Right atrium auricular region (tissue), 2 donors: ENCODE data around the gene PYGO2. TPM values are rescaled to one million over a fixed set of nuclear protein-coding genes. Genes with fewer than 3 reads are reported as not detected.
A peak's percentile ranks its signal among the peaks of the same experiment; 100 is the strongest.

Experiments used
- DNase-seq: peaks from one replicate; pipeline ENCODE4 v3.0.0-alpha.2; 2019; ENCODE audit warnings: low spot score
- H3K27ac ChIP-seq, 2 donors: fragments of 200-600 bp; sonication (generic); 1 replicate in 1 of 2; 2 replicates in 1 of 2; pipeline ENCODE4 v1.5.1; 2016 to 2019
- H3K27me3 ChIP-seq, 2 donors: fragments of 200-600 bp; sonication (generic); one replicate each; pipeline versions ENCODE4 v1.5.1 to v1.6.0; 2017 to 2019
- H3K36me3 ChIP-seq: fragments of 200-600 bp; sonication (generic); one replicate; pipeline ENCODE4 v1.5.1; 2016
- H3K4me1 ChIP-seq, 2 donors: fragments of 200-600 bp; sonication (generic); one replicate each; pipeline versions ENCODE4 v1.5.1 to v1.6.0; 2017 to 2019
- H3K4me3 ChIP-seq, 2 donors: fragments of 200-600 bp; sonication (generic); 1 replicate in 1 of 2; 2 replicates in 1 of 2; pipeline ENCODE4 v1.5.1; 2017 to 2019; ENCODE audit warnings: mild to moderate bottlenecking in 1 of 2, moderate library complexity in 1 of 2
- H3K9me3 ChIP-seq, 2 donors: fragments of 200-600 bp; sonication (generic); one replicate each; pipeline ENCODE4 v1.5.1; 2019
- CTCF ChIP-seq, 2 donors: fragments of 200-600 bp; sonication (generic); IDR thresholded peaks; one replicate each; pipeline ENCODE4 v1.5.1; 2019; ENCODE audit warnings: antibody characterized with exemption in 2 of 2
- total RNA-seq, 2 donors: library from RNA; depleted of rRNA; stranded (reverse); fragments of >200 nt; gene quantifications; one replicate each; pipeline ENCODE4 v1.1.0, GENCODE V29; 2016

The PYGO2 gene
- total RNA-seq, 2 donors from 2014 or later: 13.9 to 18.4 TPM

DNA sequence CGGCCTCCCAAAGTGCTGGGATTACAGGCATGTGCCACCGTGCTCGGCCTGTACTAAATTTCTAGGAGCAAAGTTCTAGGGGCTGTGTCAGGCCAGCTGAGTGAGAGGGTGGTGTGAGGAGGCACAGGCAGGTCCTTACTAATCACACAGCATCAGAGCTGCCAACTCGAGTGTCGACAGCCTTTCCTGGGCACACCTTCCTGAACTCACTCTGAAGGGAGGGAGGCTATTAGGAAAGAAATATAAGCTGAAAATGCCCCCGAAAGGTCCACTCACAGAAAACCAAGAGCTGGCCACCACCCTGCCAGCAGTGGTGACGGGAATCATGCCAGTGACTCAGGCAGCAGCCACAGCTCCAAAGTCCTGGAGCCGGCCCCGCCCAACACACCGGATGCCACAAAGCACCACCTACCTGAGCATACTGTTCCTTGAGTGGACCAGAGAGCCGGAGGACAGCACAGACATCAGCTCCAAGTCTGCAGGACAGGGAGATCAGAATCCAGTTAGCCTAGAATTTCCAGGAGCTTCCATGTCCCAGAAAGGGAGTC lies 29.6 kb downstream of the PYGO2 start:
- H3K27ac ChIP-seq: no peak overlapping the region
- H3K36me3 ChIP-seq: no peaks in the 10 kb centered on the region
- no peaks in the 10 kb centered on the region for H3K27me3 ChIP-seq
- H3K9me3 ChIP-seq: no peaks in the 10 kb centered on the region
- no peak for DNase-seq
- H3K4me1 ChIP-seq: peaks cover 0 to 13% of the 10 kb centered on the region in 2 donors
- TF ChIP-seq CTCF (IDR thresholded peaks at IDR 0.05): no peak
- no peak overlapping the region for H3K4me3 ChIP-seq

DNA sequence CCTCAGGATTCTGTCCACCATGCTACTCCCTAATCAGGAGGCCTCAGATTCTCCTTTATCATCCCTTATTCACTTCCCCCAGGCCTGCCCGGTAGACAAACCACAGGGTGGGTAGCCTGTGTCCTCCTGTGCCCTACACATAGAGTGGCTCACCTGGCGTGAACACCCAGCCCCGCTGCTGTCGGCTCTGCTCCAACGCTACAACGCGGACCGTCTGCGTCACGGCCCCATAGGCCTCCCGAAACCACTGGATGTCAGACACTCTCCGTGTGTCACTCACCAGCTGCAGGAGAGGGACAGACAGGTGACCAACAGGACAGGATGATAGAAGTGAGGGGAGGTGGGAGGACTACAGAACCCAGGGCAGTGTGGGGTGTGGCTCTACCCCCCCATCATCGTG lies 35.4 kb downstream of the PYGO2 start:
- TF ChIP-seq CTCF (IDR thresholded peaks at IDR 0.05): no peak

DNA sequence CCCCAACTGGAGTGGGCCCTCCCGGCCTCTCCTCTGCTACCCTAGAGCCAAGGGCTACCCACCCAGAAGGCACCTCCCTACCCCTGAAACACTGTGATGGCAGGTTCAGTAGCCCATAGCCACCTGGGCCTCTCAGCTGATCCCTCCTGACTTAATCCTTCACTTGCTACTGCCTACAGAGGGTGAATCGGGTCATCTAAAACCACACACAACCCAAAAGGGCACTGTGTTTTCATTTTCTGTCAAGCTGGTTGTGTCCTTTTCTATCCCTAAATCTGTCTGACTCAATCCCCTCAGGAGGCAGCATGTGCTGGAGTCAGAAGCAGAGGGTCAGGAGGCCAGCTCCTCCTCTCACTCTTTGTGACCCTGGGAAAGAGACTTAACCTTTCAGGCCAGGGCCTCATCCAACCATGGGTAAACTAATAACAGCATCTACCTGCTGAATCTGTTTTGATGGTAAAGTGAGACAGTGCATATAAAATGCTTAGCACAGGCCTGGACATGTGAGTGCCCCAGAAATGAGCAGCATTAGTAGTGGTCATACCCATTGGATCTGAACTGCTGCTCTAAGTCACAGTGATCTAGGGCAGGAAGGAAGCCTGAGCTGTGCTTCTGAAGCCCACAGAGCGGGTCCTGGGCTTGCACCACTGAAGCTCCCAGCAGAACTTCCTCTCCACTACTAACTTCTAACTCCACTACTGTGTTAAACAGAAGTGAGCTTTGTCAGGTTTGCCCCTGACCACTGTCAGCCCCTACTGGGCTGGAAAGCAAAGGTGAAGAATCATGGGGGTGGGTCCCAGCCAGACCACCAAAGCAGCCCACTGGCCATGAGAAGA lies 36.0 kb downstream of the PYGO2 start:
- no peak for DNase-seq
- no peak for TF ChIP-seq CTCF (IDR thresholded peaks at IDR 0.05)
- Histone ChIP-seq H3K27ac (no peak overlapping the region), H3K36me3 (peaks cover 43% of the 10 kb centered on the region), H3K4me3 (no peak overlapping the region), H3K27me3 (no peaks in the 10 kb centered on the region), H3K4me1 (no peaks in the 10 kb centered on the region), H3K9me3 (no peaks in the 10 kb centered on the region)

More for the DNA sequence above, 35.4 kb downstream of the PYGO2 start:
- H3K9me3 ChIP-seq: no peaks in the 10 kb centered on the region
- peaks cover 43% of the 10 kb centered on the region for H3K36me3 ChIP-seq
- H3K4me3 ChIP-seq: no peak overlapping the region
- DNase-seq: no peak
- no peaks in the 10 kb centered on the region for H3K4me1 ChIP-seq
- H3K27ac ChIP-seq: no peak overlapping the region
- no peaks in the 10 kb centered on the region for H3K27me3 ChIP-seq

GRCh38 chr1:154923695-154924094 lies 37.9 kb downstream of the PYGO2 start:
- Histone ChIP-seq H3K36me3 (peaks cover 43% of the 10 kb centered on the region), H3K27ac (no peak overlapping the region), H3K4me3 (no peak overlapping the region), H3K9me3 (no peaks in the 10 kb centered on the region), H3K27me3 (no peaks in the 10 kb centered on the region), H3K4me1 (no peaks in the 10 kb centered on the region)
- TF ChIP-seq CTCF (IDR thresholded peaks at IDR 0.05): no peak
- DNase-seq: no peak

DNA sequence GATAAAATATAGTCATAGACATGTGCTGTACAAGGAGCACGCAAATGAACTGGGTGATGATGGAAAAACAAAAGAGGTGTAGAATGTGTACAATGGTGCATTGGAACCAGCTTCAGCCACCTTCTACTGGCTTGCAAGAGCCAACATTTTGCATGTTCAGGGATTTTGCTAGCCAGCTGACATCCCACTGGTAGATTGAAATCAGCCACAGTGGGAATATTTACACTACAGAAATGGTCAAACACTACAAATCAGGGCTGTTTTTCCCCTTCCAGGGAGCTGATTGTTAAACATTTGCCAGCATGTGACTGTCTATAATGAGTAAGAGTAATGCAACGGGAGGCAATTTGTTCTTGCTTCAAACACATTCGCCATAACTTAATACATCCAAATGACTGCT lies 48.3 kb downstream of the PYGO2 start:
- Histone ChIP-seq H3K4me3 (no peak overlapping the region), H3K9me3 (no peaks in the 10 kb centered on the region), H3K36me3 (no peaks in the 10 kb centered on the region), H3K4me1 (peaks cover 0 to 19% of the 10 kb centered on the region in 2 donors), H3K27me3 (no peaks in the 10 kb centered on the region), H3K27ac (peak overlapping the region; percentile 23 to 87)
- no peak for TF ChIP-seq CTCF (IDR thresholded peaks at IDR 0.05)
- no peak for DNase-seq
